K562 (cell line): Measurements from ENCODE around the gene MCHR2. TPM values are rescaled to one million over a fixed set of nuclear protein-coding genes. Genes with fewer than 3 reads are reported as not detected.

Experiments
- ATAC-seq: fragments of 200-7000 bp; cut with Tn5 transposase; 3 replicates; pipeline ENCODE4 v1.9.1; 2020; ENCODE audit warnings: moderate library complexity
- BruUV-seq: library from RNA; stranded (reverse); fragments of 400-500 nt; replicated peaks from 2 replicates; lab custom pipeline; 2021; lab: Mats Ljungman, UMichigan
- CTCF ChIA-PET: fragments of 300-600 bp; formaldehyde crosslinking; extraction: SDS; loops from one replicate; lab custom pipeline; 2021; ENCODE audit warnings: low intra/inter-chr PET ratio; lab: Yijun Ruan, JAX
- POLR2A ChIA-PET: fragments of 300-600, 350-650 bp; sonication (Branson Sonifier 250); formaldehyde crosslinking; extraction: SDS; loops from one replicate; lab custom pipeline; 2021; ENCODE audit warnings: antibody characterized with exemption, inconsistent platforms; lab: Yijun Ruan, JAX
- DNase-seq, 4 experiments: peaks; one replicate each; pipeline versions ENCODE4 v3.0.0 to v3.0.0-alpha.2; 2011 to 2018; ENCODE audit warnings: low spot score in 3 of 4, mixed read lengths in 3 of 4; ENCODE audit errors: extremely low read depth in 1 of 4
- FAIRE-seq: peaks from 2 replicates; lab custom pipeline; 2011; peaks lifted over from hg19 to GRCh38; lab: Jason Lieb, UNC
- H2AFZ ChIP-seq: 2 replicates; pipeline ENCODE4 v1.6.0; 2011; ENCODE audit warnings: low read depth, low read length, control low read depth, inconsistent platforms
- H3K27ac ChIP-seq: fragments of 200-600 bp; 3 replicates; pipeline ENCODE4 v1.8.0; 2011; ENCODE audit warnings: low read depth, mild to moderate bottlenecking, control low read depth, inconsistent platforms, low read length, moderate library complexity, mixed read lengths; ENCODE audit errors: extremely low read depth
- H3K27me3 ChIP-seq, 2 experiments: fragments of 300-600 bp in 1 of 2; 2 replicates in 1 of 2; 3 replicates in 1 of 2; pipeline versions ENCODE4 v1.6.0 to v1.8.0; 2011; ENCODE audit warnings: inconsistent platforms in 2 of 2, low read length in 2 of 2, mild to moderate bottlenecking in 1 of 2, mixed read lengths in 1 of 2, moderate library complexity in 1 of 2; ENCODE audit not compliant: control insufficient read depth in 2 of 2, insufficient read depth in 2 of 2
- H3K36me3 ChIP-seq: fragments of 300-600 bp; 3 replicates; pipeline ENCODE4 v1.8.0; 2011; ENCODE audit warnings: mild to moderate bottlenecking, low read length, inconsistent platforms; ENCODE audit not compliant: control insufficient read depth, insufficient read depth
- H3K4me1 ChIP-seq, 2 experiments: fragments of 200-600 bp in 1 of 2; replicated peaks in 1 of 2; 2 replicates in 1 of 2; 3 replicates in 1 of 2; pipeline versions ENCODE4 v1.5.1 to v1.8.0; 2011; ENCODE audit warnings: inconsistent platforms in 2 of 2, low read length in 2 of 2, mild to moderate bottlenecking in 1 of 2, mixed read lengths in 1 of 2, moderate library complexity in 1 of 2; ENCODE audit not compliant: control insufficient read depth in 2 of 2, insufficient read depth in 2 of 2
- H3K4me2 ChIP-seq: 2 replicates; pipeline ENCODE4 v1.6.1; 2011; ENCODE audit warnings: low read length, control low read depth, inconsistent platforms, mixed read lengths; ENCODE audit not compliant: insufficient read depth
- H3K4me3 ChIP-seq: fragments of 200-600 bp; sonication (generic), shearing (Covaris generic); 2 replicates; pipeline ENCODE4 v1.5.1; 2016; ENCODE audit warnings: control low read depth, inconsistent platforms
- H3K79me2 ChIP-seq: fragments of 200-600 bp; 3 replicates; pipeline ENCODE4 v1.8.0; 2011; ENCODE audit warnings: low read length, inconsistent platforms; ENCODE audit not compliant: control insufficient read depth, insufficient read depth
- H3K9ac ChIP-seq, 2 experiments: 2 replicates each; pipeline versions ENCODE4 v1.6.0 to v1.6.1; 2011; ENCODE audit warnings: low read depth in 2 of 2, low read length in 2 of 2, control low read depth in 1 of 2, inconsistent platforms in 1 of 2, mild to moderate bottlenecking in 1 of 2, mixed read lengths in 1 of 2; ENCODE audit not compliant: insufficient read depth in 1 of 2
- H3K9me1 ChIP-seq: one replicate; pipeline ENCODE4 v1.6.0; 2011; ENCODE audit warnings: inconsistent platforms, mild to moderate bottlenecking, low read length, moderate library complexity; ENCODE audit not compliant: control insufficient read depth, insufficient read depth
- H3K9me3 ChIP-seq: replicated peaks from 2 replicates; pipeline ENCODE4 v1.5.1; 2011; ENCODE audit warnings: low read depth, low read length, inconsistent platforms; ENCODE audit not compliant: control insufficient read depth, insufficient read depth
- H4K20me1 ChIP-seq: replicated peaks from 2 replicates; pipeline ENCODE4 v1.6.1; 2011; ENCODE audit warnings: low read length, inconsistent platforms, mixed read lengths; ENCODE audit not compliant: control insufficient read depth, insufficient read depth
- BHLHE40 ChIP-seq: IDR thresholded peaks from 2 replicates; pipeline ENCODE4 v1.6.1; 2011; ENCODE audit warnings: low read length, improper control_type of control experiment
- CBX5 ChIP-seq: IDR thresholded peaks from 2 replicates; pipeline ENCODE4 v1.6.1; 2014; ENCODE audit warnings: low read depth, borderline replicate concordance
- CHD4 ChIP-seq: fragments of 200-600 bp; sonication (generic); IDR thresholded peaks from 3 replicates; pipeline ENCODE4 v1.6.1; 2012; ENCODE audit warnings: low read depth, mild to moderate bottlenecking, mixed read lengths, low read length, inconsistent platforms; ENCODE audit not compliant: insufficient read depth, insufficient replicate concordance, poor library complexity, severe bottlenecking
- GTF2F1 ChIP-seq: IDR thresholded peaks from 2 replicates; pipeline ENCODE4 v1.6.1; 2011; ENCODE audit warnings: low read depth, low read length, improper control_type of control experiment
- SMAD3 ChIP-seq: fragments of 450-650 bp; formaldehyde crosslinking; conservative IDR thresholded peaks from 2 replicates; pipeline ENCODE4 v1.4.0; 2020; ENCODE audit warnings: mild to moderate bottlenecking
- SMC3 ChIP-seq: conservative IDR thresholded peaks from 2 replicates; pipeline ENCODE4 v1.6.1; 2011; ENCODE audit warnings: low read depth, low read length, improper control_type of control experiment; ENCODE audit not compliant: insufficient read depth
- ZNF354B ChIP-seq: fragments of 250-450 bp; sonication (Bioruptor Pico); IDR thresholded peaks from 2 replicates; pipeline ENCODE4 v1.4.0; 2020
- in situ Hi-C: fragments of 300-500 bp; cut with MboI; formaldehyde crosslinking; loops from 4 replicates; pipeline ENCODE4 v1.15.0; 2018; ENCODE audit warnings: inconsistent platforms, mixed read lengths
- intact Hi-C: fragments of 100-400 bp; cut with micrococcal nuclease; formaldehyde crosslinking; loops from 2 replicates; pipeline ENCODE4 v1.14.2; 2022
- polyA plus RNA-seq, 8 experiments: library from polyadenylated mRNA; depleted of rRNA in 4 of 8; stranded (reverse) in 5 of 8; unstranded in 3 of 8; fragments of >200 nt; fragmentation: Nextera tagmentation in 2 of 8; fragmentation: Illumina TruSeq in 1 of 8; extraction: Ambion mirVana in 2 of 8; extraction: Trizol in 1 of 8; gene quantifications; 2 replicates each; pipeline versions ENCODE4 v1.2.1 to v1.2.3, GENCODE V29; 2011 to 2014; ENCODE audit warnings: inconsistent platforms in 1 of 8, missing spikeins in 1 of 8
- total RNA-seq, 7 experiments: library from RNA; depleted of rRNA in 6 of 7; stranded (reverse); fragments of >200 nt in 6 of 7; fragmentation: Illumina TruSeq in 2 of 7; extraction: Trizol in 2 of 7; gene quantifications; 2 replicates each; pipeline versions ENCODE4 v1.2.1 to v1.2.3, GENCODE V29; 2011 to 2021; ENCODE audit warnings: low replicate concordance in 1 of 7
- TF ChIP-seq, protein P1 (sequence below): fragments of 450-650 bp; formaldehyde crosslinking; IDR thresholded peaks from 2 replicates; pipeline ENCODE4 v1.4.0; 2020; ENCODE audit warnings: mild to moderate bottlenecking, moderate library complexity
- TF ChIP-seq, protein P2 (sequence below): fragments of 250-450 bp; sonication (Bioruptor Pico); IDR thresholded peaks from 2 replicates; pipeline ENCODE4 v1.6.1; 2021; ENCODE audit warnings: mild to moderate bottlenecking
- TF ChIP-seq, protein P3 (sequence below): fragments of 450-650 bp; IDR thresholded peaks from 2 replicates; pipeline ENCODE4 v1.6.1; 2016
- TF ChIP-seq, protein P4 (sequence below): sonication (generic); formaldehyde crosslinking; IDR thresholded peaks from 2 replicates; pipeline ENCODE4 v1.8.0; 2022; ENCODE audit warnings: mild to moderate bottlenecking, missing genetic modification reagents

MCHR2 gene
- total and polyA plus RNA-seq, 9 of the 15 experiments (the other 6 are each of a cell fraction or from before 2014, with no cell fraction given), result not detected

DNA sequence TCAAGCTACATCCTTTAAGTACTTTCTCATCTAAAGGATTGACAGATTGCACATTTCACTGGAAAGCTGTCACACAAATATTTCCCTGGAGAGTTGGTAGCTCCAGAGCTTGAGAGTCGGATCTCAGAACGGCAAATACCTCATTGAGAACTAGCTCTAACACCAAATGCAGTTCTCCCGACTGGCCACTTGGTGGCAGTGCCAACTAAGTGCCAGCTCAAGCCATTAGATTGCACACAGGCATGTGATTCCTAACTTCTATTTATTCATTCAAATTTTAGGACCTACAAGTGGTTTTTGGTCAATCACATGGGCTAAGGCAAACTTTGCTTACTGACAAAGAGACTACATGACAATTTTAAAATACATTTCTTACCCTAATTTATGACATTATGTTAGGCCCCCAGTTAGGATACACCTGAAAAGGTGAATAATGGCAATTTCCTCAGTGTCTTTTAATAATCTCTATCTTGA is 7.9 kb upstream of the MCHR2 start (continued):
- TF ChIP-seq, protein P1, sequence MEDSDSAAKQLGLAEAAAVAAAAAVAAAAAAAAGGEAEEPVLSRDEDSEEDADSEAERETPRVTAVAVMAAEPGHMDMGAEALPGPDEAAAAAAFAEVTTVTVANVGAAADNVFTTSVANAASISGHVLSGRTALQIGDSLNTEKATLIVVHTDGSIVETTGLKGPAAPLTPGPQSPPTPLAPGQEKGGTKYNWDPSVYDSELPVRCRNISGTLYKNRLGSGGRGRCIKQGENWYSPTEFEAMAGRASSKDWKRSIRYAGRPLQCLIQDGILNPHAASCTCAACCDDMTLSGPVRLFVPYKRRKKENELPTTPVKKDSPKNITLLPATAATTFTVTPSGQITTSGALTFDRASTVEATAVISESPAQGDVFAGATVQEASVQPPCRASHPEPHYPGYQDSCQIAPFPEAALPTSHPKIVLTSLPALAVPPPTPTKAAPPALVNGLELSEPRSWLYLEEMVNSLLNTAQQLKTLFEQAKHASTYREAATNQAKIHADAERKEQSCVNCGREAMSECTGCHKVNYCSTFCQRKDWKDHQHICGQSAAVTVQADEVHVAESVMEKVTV (CRISPR knock-in tag), result peak; percentile 12; the same call in 1 of the 2 replicates
- peak; percentile 72 for TF ChIP-seq SMC3

DNA sequence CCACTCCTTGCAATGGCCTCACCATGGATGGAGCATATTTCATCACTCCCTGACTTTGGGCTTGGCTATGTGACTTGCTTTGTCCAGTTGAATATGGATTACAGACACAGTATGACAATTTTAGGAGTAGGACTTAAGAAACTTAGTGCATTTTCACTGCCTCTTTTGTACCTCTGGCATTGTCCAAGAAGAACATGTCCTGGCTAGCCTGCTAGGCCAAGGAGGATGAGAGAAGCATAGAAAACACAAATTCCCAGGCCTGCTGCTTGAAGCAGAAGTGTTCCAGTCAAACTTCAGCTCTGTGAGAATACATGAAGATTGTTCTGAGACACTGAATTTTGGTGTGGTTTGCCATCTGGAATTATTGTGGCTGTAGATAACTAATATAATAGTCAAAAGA is 3.1 kb upstream of the MCHR2 start:
- intact Hi-C loops, result no loop called here
- ATAC-seq, result no peak
- no peak overlapping the region for H3K4me3 ChIP-seq
- H3K79me2 ChIP-seq, result no peaks in the 10 kb centered on the region
- CTCF ChIA-PET, result no interaction called here
- H3K4me2 ChIP-seq, result no peak overlapping the region
- peaks cover 0 to 4% of the 10 kb centered on the region in 2 experiments; a peak in 1 of 5 replicates for H3K4me1 ChIP-seq
- H3K9ac ChIP-seq, result no peak overlapping the region
- H2AFZ ChIP-seq, result no peak overlapping the region
- no peak for DNase-seq
- no peaks in the 10 kb centered on the region; the same call in 1 of the 2 replicates for H4K20me1 ChIP-seq
- peaks cover 1 to 16% of the 10 kb centered on the region in 2 experiments; a peak in 3 of 5 replicates for H3K27me3 ChIP-seq
- no peaks in the 10 kb centered on the region for H3K9me3 ChIP-seq
- FAIRE-seq, result no peak
- no peaks in the 10 kb centered on the region for H3K36me3 ChIP-seq
- BruUV-seq, result no TSS peak
- POLR2A ChIA-PET, result no interaction called here
- TF ChIP-seq SMAD3 (no peak), CBX5 (no peak), GTF2F1 (no peak), CHD4 (no peak), BHLHE40 (no peak), ZNF354B (CRISPR knock-in tag) (no peak)
- TF ChIP-seq, protein P2, sequence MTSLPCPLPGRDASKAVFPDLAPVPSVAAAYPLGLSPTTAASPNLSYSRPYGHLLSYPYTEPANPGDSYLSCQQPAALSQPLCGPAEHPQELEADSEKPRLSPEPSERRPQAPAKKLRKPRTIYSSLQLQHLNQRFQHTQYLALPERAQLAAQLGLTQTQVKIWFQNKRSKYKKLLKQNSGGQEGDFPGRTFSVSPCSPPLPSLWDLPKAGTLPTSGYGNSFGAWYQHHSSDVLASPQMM, result no peak
- TF ChIP-seq, protein P3, sequence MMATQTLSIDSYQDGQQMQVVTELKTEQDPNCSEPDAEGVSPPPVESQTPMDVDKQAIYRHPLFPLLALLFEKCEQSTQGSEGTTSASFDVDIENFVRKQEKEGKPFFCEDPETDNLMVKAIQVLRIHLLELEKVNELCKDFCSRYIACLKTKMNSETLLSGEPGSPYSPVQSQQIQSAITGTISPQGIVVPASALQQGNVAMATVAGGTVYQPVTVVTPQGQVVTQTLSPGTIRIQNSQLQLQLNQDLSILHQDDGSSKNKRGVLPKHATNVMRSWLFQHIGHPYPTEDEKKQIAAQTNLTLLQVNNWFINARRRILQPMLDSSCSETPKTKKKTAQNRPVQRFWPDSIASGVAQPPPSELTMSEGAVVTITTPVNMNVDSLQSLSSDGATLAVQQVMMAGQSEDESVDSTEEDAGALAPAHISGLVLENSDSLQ, result no peak
- TF ChIP-seq, protein P4, sequence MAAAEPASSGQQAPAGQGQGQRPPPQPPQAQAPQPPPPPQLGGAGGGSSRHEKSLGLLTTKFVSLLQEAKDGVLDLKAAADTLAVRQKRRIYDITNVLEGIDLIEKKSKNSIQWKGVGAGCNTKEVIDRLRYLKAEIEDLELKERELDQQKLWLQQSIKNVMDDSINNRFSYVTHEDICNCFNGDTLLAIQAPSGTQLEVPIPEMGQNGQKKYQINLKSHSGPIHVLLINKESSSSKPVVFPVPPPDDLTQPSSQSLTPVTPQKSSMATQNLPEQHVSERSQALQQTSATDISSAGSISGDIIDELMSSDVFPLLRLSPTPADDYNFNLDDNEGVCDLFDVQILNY (CRISPR knock-in tag), result no peak
- in situ Hi-C loops, result no loop called here
- no peaks in the 10 kb centered on the region for H3K9me1 ChIP-seq
- H3K27ac ChIP-seq, result no peak overlapping the region
